WERI-Rb-1 (cell line): ENCODE data around the gene GALE.
"Not testable (repeated sequence)": the region's sequence is repeated elsewhere in the genome, so short reads cannot be mapped to it uniquely, and the experiment has no call there.

Experiments
- DNase-seq: peaks from one replicate; pipeline ENCODE4 v3.0.0-alpha.2; 2020
- H3K27ac ChIP-seq: fragments of 250-450 bp; sonication (Bioruptor Pico); 2 replicates; pipeline ENCODE4 v1.5.1; 2020; ENCODE audit warnings: mild to moderate bottlenecking, moderate library complexity
- H3K27me3 ChIP-seq: fragments of 250-450 bp; sonication (Bioruptor Pico); 2 replicates; pipeline ENCODE4 v1.5.1; 2021; ENCODE audit warnings: mild to moderate bottlenecking, low read depth, moderate library complexity; ENCODE audit not compliant: insufficient read depth, severe bottlenecking
- H3K36me3 ChIP-seq: fragments of 250-450 bp; sonication (Bioruptor Pico); 2 replicates; pipeline ENCODE4 v1.5.1; 2020; ENCODE audit warnings: mild to moderate bottlenecking, moderate library complexity
- H3K4me3 ChIP-seq: 2 replicates; pipeline ENCODE4 v1.5.1; 2011; ENCODE audit warnings: low read depth, mild to moderate bottlenecking, control low read depth, low read length
- H3K9me3 ChIP-seq: fragments of 250-450 bp; sonication (Bioruptor Pico); 2 replicates; pipeline ENCODE4 v1.5.1; 2021; ENCODE audit warnings: mild to moderate bottlenecking, moderate library complexity; ENCODE audit not compliant: severe bottlenecking
- CTCF ChIP-seq: IDR thresholded peaks from 2 replicates; pipeline ENCODE4 v1.5.1; 2011; ENCODE audit warnings: low read depth, mild to moderate bottlenecking, control low read depth, inconsistent platforms, low read length

Gene GALE

DNA sequence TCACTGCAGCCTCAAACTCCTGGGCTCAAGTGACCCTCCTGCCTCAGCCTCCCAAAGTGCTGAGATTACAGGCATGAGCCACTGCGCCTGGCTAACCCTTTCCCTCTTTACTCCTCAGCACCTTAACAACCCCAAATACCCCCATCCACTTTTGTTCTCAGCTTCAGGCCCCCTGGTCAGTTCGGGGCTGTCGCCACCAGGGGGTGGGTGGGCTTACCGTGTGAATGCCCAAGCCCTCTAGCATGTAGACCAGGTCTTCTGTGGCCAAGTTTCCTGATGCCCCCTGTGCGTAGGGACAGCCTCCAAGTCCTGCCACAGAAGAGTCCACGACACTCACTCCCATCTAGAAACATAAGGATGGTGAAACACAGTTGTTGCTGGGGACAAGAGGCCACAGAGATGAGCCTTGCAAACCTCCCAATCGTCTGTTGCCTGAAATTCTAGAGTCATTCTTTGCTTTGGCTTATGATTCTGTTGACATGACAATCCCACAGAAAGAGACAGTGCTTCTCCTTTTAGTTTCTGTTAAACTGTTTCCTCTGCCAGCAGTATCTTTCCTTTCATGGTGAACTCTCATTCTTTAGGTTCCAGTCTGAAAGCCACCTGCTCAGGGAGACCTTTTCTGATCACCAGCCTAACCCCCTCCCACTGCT, 3.8 kb upstream of the GALE start:
- TF ChIP-seq CTCF, result peak; percentile 31; the same call in 1 of the 2 replicates
- H3K9me3 ChIP-seq, result no peaks in the 10 kb centered on the region
- no peak overlapping the region for H3K4me3 ChIP-seq
- H3K27me3 ChIP-seq, result no peaks in the 10 kb centered on the region
- no peak for DNase-seq
- no peak overlapping the region for H3K27ac ChIP-seq
- no peaks in the 10 kb centered on the region for H3K36me3 ChIP-seq

DNA sequence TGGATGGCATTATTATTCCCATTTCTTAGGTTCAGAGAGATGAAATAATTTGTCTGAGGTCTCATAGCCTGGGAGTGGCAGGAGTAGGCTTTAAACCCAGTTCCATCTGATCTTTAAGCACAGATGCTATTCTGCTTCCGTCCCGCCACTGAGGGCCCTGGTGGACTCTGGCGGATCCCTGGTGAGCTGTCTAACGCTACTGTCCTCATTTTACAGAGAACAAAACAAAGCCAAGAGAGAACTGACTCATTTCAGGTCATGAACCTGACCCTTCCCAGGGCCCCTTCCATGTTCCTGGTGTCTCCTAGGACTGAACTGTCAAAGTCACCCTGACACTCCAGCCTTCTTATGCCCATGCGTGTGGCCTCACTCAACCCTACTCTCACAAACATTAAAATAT, 3.1 kb upstream of the GALE start:
- no peak for TF ChIP-seq CTCF
- peaks cover 4% of the 10 kb centered on the region; the same call in 1 of the 2 replicates for H3K36me3 ChIP-seq

DNA sequence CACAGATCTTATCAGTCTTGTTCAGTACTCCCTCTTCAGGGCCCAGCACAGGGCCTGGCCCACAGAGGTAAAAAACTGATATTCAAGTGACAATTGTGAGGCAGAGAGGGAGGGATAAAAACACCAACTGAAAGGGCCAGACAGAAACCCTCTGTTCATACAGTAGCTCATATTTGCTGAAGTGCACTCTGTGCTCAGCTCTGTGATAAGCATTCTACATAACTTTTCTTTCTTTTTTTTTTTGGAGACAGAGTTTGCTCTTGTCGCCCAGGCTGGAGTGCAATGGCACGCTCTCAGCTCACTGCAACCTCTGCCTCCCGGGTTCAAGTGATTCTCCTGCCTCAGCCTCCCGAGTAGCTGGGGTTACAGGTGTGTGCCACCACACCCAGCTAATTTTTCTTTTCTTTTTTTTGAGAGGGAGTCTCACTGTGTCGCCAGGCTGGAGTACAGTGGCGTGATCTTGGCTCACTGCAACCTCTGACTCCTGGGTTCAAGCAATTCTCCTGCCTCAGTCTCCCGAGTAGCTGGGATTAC, 2.3 kb upstream of the GALE start:
- not testable (repeated sequence) for DNase-seq, H3K27ac ChIP-seq, H3K9me3 ChIP-seq, H3K36me3 ChIP-seq, H3K27me3 ChIP-seq, H3K4me3 ChIP-seq

More for the DNA sequence above, 3.1 kb upstream of the GALE start:
- H3K27me3 ChIP-seq, result no peaks in the 10 kb centered on the region
- no peak overlapping the region for H3K27ac ChIP-seq
- H3K9me3 ChIP-seq, result no peaks in the 10 kb centered on the region
- DNase-seq, result no peak
- no peak overlapping the region for H3K4me3 ChIP-seq

- H3K27ac ChIP-seq, result peak overlapping the region; percentile 36
- TF ChIP-seq CTCF, result no peak
- peak; percentile 40 for DNase-seq
- no peaks in the 10 kb centered on the region for H3K9me3 ChIP-seq
- no peaks in the 10 kb centered on the region for H3K27me3 ChIP-seq
- H3K4me3 ChIP-seq, result peak overlapping the region; percentile 87
- peaks cover 15% of the 10 kb centered on the region for H3K36me3 ChIP-seq
Observed at GRCh38 chr1:23801876-23802275, 1.3 kb upstream of the GALE start.

GRCh38 chr1:23801338-23801748, 789 bp upstream of the GALE start:
- no peaks in the 10 kb centered on the region for H3K27me3 ChIP-seq
- H3K27ac ChIP-seq, result peak overlapping the region; percentile 58
- no peak for TF ChIP-seq CTCF
- peaks cover 20% of the 10 kb centered on the region for H3K36me3 ChIP-seq
- H3K9me3 ChIP-seq, result no peaks in the 10 kb centered on the region
- peak overlapping the region; percentile 87 for H3K4me3 ChIP-seq
- no peak for DNase-seq

GRCh38 chr1:23799570-23800399, 769 bp downstream of the GALE start:
- H3K4me3 ChIP-seq, result peak overlapping the region; percentile 87
- H3K36me3 ChIP-seq, result peaks cover 28% of the 10 kb centered on the region
- H3K9me3 ChIP-seq, result no peaks in the 10 kb centered on the region
- DNase-seq, result no peak
- H3K27ac ChIP-seq, result peak overlapping the region; percentile 75
- H3K27me3 ChIP-seq, result no peaks in the 10 kb centered on the region
- TF ChIP-seq CTCF, result no peak
